Measurements from ENCODE around the gene KCNN2. TPM values are rescaled to one million over a fixed set of nuclear protein-coding genes. Genes with fewer than 3 reads are reported as not detected.
A peak's percentile ranks its signal among the peaks of the same experiment; 100 is the strongest.
"Not testable (repeated sequence)": the region's sequence is repeated elsewhere in the genome, so short reads cannot be mapped to it uniquely, and the experiment has no call there.

KCNN2 gene
- total RNA-seq, 1 experiment from 2014 or later: not detected

DNA sequence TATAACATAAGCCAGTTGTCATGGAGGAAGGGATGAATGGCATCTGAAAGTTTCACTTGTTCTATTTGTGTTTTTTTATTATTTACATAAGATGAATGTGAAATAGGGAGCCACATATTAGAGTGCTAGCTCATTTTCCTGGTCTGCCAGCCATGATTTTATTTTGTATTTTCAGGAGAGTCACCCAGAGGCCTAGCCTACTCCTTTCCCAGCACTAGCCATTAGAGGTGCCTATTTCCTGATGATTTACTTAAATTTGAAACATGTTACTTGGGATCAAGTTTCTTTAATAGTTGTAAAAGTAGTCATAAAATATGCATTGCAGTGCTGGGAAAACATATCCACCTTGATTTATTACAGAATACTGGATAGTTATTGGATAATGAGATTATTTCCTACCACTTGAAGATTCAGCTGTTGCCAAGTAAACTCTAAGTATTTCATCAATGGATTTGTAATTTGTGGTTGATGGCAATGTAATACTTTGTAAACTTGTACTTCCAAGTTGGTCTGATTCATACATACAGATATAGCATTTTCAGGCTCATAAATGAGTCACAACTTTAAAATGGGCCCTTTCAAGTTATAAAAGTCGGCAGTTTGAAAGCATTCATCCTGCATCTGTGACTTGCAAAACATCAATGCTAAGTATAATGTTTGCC lies 50.8 kb downstream of the KCNN2 start:
- DNase-seq (ENCODE audit: low read depth): no peak
- in situ Hi-C loops (cut with HindIII; ENCODE audit: low pct_unique_long_range_greater_than_20kb, low sequenced_read_pairs): no loop called here

DNA sequence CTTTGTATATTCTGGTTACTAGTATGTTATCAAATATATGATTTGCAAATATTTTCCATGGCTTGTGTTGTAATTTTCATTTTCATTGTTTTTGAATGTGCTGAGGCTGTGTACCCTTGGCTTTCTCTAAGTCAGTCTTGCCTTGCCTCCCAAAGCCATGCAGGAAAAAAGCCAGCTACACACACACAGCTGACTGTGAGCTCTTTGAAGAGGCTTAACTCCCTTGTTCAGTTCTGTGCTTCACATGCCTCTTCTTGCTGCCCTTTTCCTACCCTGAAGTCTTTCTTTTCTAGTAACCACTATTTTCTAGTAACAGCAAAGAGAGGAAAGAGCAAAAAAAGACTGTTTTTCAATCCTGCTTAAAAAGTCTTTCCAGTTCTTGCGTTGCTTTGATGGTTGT lies 53.9 kb downstream of the KCNN2 start:
- in situ Hi-C loops (cut with HindIII; ENCODE audit: low pct_unique_long_range_greater_than_20kb, low sequenced_read_pairs): no loop called here
- DNase-seq (ENCODE audit: low read depth): no peak

DNA sequence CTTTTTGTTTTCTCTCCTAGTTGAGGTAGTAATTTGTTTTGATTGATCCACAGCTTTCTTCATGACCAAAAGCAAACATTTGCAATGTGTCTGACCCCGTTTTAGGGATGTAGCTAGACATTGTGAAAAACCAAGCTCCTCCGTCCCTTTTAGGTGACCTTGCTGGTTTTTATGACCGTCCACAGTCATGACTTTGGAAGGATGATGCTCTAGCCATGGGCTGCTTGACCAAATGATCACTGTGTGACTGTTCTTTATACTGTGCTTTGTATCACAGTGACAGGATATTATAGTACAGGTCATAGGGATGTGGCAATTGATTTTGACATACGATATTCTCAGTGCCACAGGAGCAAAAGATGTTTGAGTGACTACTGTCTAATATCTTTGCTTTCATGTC lies 54.4 kb downstream of the KCNN2 start:
- in situ Hi-C loops (cut with HindIII; ENCODE audit: low pct_unique_long_range_greater_than_20kb, low sequenced_read_pairs): no loop called here

DNA sequence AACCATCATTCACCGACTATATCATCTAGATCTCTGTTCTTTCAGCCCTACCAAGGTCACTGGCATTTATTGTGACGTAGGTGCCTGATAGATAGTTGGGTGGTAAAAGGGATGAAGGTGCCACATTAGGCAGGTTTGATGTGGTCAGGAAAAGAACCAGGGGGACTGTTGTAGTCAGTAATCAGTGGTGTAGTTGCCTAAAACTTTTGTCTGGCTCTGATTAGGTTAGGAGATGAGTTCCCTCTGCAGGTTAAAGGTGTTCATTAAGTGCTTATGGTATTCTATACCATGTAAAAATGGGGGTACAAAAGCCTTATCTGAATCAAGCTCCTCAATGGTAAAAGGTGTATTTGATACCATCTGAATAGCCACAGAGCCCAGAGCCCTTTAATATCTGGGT lies 55.6 kb downstream of the KCNN2 start:
- in situ Hi-C loops (cut with HindIII; ENCODE audit: low pct_unique_long_range_greater_than_20kb, low sequenced_read_pairs): no loop called here
- DNase-seq (ENCODE audit: low read depth): no peak

More for the DNA sequence above, 54.4 kb downstream of the KCNN2 start:
- no peak for DNase-seq (ENCODE audit: low read depth)

DNA sequence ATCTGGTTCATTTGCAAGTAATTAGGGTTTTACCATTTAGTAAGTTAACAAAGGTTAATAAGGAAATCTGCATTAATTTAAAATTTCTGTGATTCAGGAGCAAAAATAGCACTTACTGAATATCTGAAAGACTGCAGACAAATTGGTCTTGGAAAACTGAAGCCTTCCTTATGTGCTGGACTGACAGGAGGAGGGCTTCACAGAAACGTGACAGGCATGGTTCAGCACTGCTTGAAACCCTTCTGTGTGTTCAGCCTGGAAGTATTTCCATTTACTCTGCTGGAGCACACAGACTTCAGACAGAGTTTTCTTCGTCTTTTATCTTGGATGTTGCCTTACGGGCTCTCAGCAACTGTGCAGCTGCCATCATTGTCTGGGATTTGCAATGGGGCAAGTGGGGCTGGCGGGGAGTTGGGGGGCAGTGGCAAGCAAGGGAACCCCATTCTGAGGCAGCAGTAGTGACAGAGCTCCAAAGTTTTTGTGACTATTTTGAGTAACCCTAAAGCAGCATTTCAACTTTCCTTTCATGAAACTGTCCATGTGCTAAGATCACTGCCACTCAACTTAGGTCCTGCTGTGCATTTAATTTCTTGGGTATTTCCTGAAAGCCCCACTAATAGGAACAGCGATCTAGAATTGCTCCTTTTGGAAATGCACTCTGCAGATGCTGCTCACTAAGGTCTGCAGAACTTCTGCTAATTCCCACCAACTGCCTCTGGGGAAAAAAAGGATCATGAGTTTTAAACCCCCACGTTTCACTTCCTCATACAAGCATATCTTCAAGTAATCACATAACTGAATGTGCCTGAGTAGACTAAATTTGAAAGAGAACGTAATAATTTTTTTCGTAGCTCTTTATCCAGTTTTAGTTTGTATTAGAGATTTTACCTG lies 56.6 kb downstream of the KCNN2 start:
- in situ Hi-C loops (cut with HindIII; ENCODE audit: low pct_unique_long_range_greater_than_20kb, low sequenced_read_pairs): no loop called here
- no peak for DNase-seq (ENCODE audit: low read depth)

DNA sequence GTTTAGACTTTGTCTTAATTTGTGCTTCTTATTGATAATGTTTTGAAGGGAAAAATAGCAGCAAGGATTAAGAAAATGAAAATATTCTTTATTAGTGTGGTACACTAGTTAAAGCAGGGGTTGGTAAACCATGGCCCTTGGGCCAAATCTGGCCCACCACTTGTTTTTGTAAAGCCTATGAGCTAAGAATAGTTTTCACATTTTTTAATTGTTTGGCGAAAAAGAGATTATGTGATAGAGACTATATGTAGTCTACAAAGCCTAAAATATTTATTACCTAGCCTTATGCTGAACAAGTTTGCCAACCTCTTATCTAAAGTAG lies 57.2 kb downstream of the KCNN2 start:
- no peak for DNase-seq (ENCODE audit: low read depth)
- in situ Hi-C loops (cut with HindIII; ENCODE audit: low pct_unique_long_range_greater_than_20kb, low sequenced_read_pairs): no loop called here

DNA sequence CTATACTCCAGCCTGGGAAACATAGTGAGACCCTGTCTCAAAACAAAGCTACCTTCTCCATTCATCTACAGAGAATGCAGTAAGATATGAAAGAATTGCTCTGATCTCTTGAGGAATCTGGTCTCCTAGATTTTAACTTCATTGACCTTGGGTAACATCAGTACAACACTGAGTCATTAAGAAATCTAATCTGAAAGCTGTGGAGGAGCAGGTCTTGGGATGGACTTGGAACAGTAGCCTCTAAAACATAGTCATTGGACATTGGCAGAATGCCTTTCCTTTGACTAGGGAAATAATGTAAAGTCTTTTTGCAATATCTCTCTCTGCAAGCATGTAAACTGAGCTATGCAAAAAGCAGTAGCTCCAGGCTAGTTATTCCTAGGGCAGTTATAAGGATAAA lies 58.1 kb downstream of the KCNN2 start:
- in situ Hi-C loops (cut with HindIII; ENCODE audit: low pct_unique_long_range_greater_than_20kb, low sequenced_read_pairs): no loop called here
- DNase-seq (ENCODE audit: low read depth): no peak

DNA sequence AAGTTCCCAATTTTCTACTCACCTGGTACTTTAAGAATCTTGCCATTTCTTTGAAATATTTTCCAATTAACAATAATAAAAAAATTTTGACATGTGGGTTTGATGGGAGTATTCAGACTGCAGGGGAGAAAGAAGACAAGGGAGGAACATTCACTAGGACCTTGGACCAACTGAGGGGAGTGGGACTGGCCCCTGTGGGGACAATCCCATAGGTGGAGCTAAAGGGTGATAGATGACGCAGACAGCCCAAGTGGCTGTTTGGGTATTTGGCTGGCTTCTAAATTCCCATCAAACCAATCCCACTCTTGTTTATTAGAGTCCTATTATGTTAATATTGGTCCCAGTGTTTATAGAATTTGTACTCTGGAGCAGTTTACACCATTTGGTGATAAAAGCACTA lies 65.3 kb downstream of the KCNN2 start:
- no peak for DNase-seq (ENCODE audit: low read depth)
- in situ Hi-C loops (cut with HindIII; ENCODE audit: low pct_unique_long_range_greater_than_20kb, low sequenced_read_pairs): no loop called here

DNA sequence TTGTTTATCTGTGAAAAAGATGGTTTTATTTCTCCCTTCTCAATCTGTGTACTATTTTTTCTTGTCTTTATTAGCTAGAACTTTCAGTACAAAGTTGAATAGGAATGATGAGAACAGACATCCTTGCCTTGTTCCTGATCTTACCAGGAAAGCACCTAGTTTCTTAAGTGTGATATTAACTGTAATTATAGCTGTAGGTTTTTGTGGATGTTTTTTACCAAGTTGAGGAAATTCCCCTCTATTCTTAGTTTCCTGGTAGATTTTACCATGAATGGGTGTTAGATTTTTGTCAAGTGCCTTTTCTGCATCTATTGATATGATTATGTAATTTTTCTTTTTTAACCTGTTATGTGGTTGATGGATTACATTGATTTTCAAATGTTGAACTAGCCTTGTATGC lies 68.7 kb downstream of the KCNN2 start:
- DNase-seq (ENCODE audit: low read depth): no peak
- in situ Hi-C loops (cut with HindIII; ENCODE audit: low pct_unique_long_range_greater_than_20kb, low sequenced_read_pairs): no loop called here

DNA sequence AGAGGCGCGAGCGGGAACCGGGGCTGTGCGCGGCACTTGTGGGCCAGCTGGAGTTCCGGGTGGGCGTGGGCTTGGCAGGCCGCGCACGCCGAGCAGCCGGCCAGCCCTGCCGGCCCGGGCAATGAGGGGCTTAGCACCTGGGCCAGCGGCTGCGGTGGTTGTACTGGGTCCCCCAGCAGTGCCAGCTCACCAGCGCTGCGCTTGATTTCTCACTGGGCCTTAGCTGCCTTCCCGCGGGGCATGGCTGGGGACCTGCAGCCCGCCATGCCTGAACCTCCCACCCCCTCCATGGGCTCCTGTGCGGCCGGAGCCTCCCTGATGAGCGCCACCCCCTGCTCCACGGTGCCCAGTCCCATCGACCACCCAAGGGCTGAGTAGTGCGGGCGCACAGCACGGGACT lies 70.8 kb downstream of the KCNN2 start:
- DNase-seq (ENCODE audit: low read depth); in situ Hi-C loops (cut with HindIII; ENCODE audit: low pct_unique_long_range_greater_than_20kb, low sequenced_read_pairs): not testable (repeated sequence)

DNA sequence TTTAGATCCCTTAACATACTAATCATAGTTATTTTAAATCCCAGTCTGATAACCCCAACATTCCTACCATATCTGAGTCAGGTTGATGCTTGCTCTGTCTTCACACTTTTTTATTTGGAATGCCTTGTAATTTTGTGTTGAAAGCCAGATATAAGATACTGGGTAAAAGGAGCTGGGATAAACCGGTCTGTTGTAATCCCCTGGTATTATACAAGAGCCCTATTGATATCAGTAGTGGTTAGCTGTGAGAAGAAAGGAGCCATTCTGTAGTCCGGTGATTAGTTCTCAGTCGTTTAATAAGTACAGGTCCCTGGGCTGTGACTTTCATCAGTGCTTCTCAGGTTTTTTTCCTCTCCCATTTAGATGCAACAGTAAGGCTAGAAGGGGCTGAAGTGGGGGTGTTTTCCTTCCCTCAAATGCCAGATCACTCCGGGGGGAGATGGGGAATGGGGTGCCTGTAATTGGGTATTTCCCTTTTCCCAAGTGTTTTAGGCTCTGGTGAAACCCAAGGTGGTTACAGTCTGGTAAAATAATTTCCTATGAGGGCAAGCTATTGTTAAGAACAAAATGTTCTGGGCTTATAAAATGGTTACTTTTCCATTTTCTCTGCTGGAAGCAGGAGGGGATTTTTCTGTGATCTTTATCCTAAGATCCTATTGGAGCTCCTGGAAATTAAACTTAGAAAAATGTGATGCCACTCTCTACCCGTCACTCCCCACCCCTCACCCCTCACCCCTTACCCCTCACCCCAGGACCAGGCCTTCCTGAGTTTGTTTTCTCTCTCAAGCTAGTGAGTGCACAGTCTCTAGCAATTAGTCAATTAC lies 72.7 kb downstream of the KCNN2 start:
- in situ Hi-C loops (cut with HindIII; ENCODE audit: low pct_unique_long_range_greater_than_20kb, low sequenced_read_pairs): no loop called here

DNA sequence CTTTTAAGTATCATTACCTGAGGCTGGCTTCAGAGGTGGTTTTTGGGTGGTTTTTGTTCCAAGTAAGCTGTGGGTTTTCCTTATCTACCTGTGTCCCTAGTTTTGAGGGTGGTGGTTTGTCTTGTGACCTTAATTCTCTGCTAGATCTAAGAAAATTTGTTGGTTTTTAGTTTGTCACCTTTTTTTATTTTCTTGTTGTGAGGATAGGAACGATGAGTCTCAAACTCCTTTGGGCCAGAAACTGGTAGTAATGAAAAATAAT lies 73.3 kb downstream of the KCNN2 start:
- no peak for DNase-seq (ENCODE audit: low read depth)
- in situ Hi-C loops (cut with HindIII; ENCODE audit: low pct_unique_long_range_greater_than_20kb, low sequenced_read_pairs): no loop called here

More for the DNA sequence above, 72.7 kb downstream of the KCNN2 start:
- DNase-seq (ENCODE audit: low read depth): no peak

DNA sequence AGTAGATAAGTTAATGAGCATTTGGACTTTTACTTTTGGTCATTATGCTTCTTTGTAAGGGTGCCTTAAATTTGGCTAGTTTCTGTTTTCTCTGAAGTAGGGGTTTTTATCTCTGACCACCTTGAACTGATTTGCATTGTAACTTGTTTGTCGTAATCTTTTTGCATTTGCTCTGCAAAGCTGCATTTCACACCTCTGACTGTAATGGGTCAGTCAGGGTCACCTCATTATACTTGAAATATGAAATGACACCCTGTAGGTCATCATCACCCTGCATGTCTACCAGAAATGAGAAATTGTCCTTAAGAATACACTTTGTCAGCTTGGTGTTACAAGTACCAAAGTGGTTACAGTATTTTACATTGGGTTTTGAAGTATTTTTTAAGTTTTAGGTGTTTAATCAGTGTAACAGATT lies 74.0 kb downstream of the KCNN2 start:
- in situ Hi-C loops (cut with HindIII; ENCODE audit: low pct_unique_long_range_greater_than_20kb, low sequenced_read_pairs): no loop called here
- DNase-seq (ENCODE audit: low read depth): no peak

DNA sequence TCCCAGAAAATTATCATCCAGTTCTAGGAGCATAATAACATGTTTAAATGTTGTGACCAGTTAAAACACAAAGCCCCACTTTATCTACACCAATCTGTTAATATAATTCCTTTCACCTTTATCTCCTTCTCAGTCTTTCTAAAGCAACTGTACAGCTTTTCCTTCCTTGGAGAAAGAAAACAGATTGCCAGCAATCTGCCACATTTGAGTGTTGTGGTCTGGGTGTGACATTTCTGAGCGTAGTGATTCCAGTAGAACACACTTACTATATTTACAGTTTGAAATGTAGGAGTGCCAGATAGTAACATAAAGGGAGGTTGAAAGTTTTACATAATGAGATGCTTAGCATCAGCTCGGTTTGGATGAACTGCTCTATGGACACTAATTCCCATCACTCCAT lies 76.1 kb downstream of the KCNN2 start:
- no peak for DNase-seq (ENCODE audit: low read depth)
- in situ Hi-C loops (cut with HindIII; ENCODE audit: low pct_unique_long_range_greater_than_20kb, low sequenced_read_pairs): no loop called here

DNA sequence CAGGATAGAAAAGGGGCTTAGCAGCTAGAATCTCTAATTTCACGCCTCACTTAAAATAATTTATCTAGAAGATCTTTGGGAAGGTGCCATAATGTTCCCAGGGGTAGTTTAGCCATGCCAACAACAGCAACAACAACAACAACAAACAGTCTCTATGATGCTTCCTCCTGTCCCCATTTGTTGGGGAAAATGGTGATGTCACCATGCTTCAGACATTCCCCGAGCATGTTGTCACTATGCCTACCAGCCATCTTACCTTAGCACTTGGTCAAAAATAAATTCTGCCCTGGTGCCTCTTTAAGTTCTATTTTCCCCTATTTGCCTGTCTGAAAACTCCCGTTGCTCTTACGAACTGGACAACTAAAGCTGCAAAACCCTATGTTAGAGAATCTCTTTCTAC lies 76.6 kb downstream of the KCNN2 start:
- DNase-seq (ENCODE audit: low read depth): no peak
- in situ Hi-C loops (cut with HindIII; ENCODE audit: low pct_unique_long_range_greater_than_20kb, low sequenced_read_pairs): no loop called here

DNA sequence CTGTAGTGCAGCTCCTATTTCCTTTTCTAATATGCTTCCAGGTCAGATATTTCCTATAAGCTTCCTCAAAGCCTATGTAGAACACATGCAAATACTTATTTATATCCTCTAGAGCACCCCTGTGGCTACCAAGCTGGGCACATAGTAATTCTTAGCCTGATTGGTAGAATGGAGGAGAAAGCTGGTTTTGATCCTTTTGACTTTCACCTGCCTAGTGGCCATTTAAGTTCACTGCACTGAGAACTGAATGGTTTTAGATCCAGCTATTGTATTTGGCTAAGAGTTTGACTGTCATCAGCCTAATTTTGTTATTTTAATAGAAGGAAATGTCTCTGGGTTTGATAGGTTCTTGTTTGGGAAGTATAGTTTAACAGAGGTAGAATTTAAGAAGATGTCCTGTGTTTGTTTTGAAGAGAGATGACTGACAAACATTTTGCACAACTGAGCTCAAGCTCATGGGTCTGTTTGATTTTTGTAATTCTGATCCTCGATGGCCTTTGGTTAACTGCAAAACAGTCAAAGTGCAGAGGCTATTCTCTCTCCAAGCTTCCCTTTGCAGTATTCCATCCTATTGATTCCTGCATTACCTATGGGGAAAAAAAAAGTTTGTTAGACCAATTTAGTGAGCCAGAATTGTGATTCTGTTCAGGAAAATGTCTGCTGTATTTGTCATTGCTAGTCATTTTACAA lies 85.4 kb downstream of the KCNN2 start:
- in situ Hi-C loops (cut with HindIII; ENCODE audit: low pct_unique_long_range_greater_than_20kb, low sequenced_read_pairs): no loop called here
- DNase-seq (ENCODE audit: low read depth): no peak

DNA sequence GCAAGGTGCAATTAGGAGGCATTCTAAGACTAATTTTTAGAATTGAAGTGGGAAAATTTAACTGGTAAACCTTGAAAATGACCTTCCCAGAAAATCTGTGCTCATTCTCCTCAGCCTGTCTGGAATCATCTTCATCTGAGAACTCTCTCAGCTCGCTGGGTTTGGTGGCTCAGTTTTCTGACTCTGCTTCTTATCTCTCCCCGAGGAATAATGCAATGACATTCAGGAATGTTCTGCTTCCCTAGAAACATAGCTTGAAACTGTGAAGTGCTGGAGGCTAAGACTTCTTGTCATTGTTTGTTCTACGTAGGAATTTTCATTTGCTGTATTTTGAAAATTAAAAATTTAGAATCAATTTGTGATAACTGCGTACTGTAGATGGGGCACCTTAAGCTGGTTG lies 86.6 kb downstream of the KCNN2 start:
- no peak for DNase-seq (ENCODE audit: low read depth)
- in situ Hi-C loops (cut with HindIII; ENCODE audit: low pct_unique_long_range_greater_than_20kb, low sequenced_read_pairs): no loop called here

DNA sequence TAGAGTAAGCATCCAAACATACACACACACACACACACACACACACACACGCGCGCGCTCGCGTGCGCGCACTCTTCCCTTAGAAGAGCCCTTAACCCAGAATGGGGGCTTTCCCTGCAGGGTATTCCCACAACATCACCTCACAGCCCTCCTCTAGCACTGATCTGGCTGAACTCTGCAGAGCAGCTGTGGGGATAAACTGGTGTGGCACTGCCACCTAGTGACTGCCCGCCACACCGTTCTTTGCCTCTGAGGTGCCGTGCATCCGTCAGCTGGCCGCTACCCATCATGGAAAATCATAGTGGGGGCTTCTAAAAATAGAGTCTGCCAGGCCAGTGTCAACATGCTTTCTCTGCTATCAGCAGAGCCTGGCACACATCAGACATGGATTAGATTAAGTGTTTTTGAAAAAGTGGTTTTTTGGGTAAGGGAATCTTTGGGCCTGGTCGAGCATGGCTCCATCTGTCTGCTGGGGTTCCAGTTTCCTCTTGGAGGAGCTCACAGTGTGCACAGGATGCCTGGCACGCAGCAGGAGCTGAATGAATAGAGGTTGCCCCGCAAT lies 88.1 kb downstream of the KCNN2 start:
- peak; percentile 29 for DNase-seq (ENCODE audit: low read depth)
- in situ Hi-C loops (cut with HindIII; ENCODE audit: low pct_unique_long_range_greater_than_20kb, low sequenced_read_pairs): no loop called here

DNA sequence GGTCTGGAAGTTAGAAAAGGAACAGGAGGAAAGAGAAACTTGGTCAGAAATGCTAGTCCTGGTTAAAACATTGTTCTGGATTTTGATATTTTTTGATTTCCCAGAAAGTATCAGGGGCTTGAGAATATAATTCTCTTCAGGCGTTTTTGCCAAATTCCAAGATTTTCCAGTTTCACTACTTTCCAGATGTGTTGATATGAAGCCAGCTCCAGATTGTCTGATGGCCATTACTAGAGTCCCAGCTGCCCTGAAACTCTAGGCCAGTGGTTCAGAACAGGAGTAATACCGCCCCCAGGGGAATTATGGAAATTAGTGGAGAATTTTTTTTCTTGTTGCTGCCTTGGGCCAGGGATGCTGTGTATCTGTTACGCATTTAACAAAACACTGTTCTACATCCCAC lies 88.6 kb downstream of the KCNN2 start:
- no peak for DNase-seq (ENCODE audit: low read depth)
- in situ Hi-C loops (cut with HindIII; ENCODE audit: low pct_unique_long_range_greater_than_20kb, low sequenced_read_pairs): no loop called here

Measured in Caki2 (cell line).